ENCODE measurements around the gene KIF25.

DNA sequence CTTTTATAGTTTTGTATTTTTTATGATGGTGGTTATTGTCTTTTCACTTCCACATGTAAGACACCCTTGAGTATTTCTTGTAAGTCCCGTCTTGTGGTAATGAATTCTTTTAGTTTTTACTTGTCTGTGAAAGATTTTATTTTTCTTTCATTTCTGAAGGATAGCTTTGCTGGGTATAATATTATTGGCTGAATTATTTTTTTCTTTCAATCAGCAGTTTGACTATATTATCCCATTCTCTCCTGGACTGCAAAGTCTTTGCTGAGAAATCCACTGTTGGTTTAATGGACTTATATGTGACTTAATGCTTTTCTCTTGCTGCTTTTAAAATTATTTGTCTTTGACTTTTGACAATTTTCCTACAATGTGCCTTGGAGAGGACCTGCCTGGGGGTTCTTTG is 13.8 kb downstream of the KIF25 start:
- TF ChIP-seq, protein P1, sequence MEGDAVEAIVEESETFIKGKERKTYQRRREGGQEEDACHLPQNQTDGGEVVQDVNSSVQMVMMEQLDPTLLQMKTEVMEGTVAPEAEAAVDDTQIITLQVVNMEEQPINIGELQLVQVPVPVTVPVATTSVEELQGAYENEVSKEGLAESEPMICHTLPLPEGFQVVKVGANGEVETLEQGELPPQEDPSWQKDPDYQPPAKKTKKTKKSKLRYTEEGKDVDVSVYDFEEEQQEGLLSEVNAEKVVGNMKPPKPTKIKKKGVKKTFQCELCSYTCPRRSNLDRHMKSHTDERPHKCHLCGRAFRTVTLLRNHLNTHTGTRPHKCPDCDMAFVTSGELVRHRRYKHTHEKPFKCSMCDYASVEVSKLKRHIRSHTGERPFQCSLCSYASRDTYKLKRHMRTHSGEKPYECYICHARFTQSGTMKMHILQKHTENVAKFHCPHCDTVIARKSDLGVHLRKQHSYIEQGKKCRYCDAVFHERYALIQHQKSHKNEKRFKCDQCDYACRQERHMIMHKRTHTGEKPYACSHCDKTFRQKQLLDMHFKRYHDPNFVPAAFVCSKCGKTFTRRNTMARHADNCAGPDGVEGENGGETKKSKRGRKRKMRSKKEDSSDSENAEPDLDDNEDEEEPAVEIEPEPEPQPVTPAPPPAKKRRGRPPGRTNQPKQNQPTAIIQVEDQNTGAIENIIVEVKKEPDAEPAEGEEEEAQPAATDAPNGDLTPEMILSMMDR (conservative IDR thresholded peaks at IDR 0.05): no peak
- no peak for TF ChIP-seq EZH2 (IDR thresholded peaks at IDR 0.05; ENCODE audit: low read depth)
